GM19455 (cell line): ENCODE results near the gene CDC14A.
"Not testable (repeated sequence)": the region's sequence is repeated elsewhere in the genome, so short reads cannot be mapped to it uniquely, and the experiment has no call there.

Source experiments
- ATAC-seq: cut with Tn5 transposase; IDR thresholded peaks from one replicate; pipeline ENCODE4 v1.9.1; 2021; ENCODE audit not compliant: unreplicated experiment

Gene CDC14A

DNA sequence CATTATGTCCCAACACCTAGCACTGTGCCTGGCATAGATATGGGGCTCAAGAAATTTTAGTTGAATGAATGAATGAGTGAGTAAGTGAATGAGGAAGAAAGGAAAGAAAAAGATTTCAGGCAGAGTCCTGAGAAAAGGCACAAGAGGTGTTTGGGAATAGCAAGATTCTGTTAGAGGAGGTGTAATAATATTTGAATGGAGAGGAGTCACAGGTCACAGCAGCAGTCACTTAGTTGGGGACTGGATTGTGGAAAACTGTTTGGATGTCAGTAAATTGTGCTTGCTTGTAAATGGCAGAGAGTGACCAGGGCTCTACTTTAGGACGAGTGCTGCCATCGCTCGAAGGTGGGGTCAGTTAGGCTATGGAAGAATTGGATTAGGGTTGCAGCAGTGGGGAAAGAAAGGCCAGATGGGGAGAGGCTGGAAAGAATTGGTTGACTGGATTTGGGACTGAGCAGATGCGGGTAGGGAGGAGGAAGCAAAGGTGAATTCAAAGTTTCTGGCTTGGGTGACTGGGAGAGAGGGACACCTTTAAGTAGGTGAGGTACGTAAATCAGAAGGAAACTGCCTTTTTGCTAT is 9.3 kb downstream of the CDC14A start:
- ATAC-seq: no peak

DNA sequence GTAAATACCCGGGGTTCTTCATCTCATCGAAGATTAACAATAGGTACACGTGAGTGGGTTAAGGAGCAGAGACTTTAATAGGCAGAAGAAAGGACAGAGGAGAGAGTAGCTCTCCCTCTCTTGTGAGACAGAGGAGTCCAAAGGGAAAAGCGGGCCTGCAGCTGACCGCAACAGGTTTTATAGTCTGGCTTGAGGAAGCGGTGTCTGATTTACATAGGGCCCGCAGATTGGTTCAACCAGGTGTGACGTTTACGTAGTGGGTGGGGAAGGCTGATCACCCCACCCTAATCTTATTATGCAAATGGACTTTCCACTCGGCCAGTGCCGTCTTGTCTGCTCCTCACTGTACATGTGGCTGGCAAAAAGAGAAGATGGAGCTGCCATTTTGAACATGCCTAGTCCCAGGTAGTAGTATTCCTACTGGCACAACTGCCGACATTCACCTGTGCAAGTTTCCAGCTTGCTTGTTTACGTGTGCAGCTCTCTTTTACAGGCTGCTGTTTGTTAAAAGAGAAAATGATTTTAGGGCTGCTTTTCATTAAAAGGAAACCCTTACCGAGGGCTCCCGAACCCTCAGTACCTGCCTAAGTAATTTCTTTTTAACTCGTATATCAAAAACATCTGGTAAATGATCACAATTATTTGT is 10.6 kb downstream of the CDC14A start:
- ATAC-seq: no peak

DNA sequence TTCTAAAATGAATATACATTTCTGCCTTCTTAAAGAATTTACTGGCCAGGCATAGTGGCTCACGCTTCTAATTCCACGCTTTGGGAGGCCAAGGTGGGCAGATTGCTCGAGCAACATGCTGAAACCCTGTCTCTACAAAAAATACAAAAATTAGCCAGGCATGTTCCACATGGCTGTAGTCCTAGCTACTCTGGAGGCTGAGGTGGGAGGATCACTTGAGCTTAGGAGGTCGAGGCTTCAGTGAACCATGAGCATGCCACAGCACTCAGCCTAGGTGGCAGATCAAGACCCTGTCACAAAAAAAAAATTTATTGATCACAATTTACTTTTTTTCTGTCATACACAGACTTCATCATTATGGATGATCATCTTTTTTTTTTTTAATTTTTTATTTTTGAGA is 11.5 kb downstream of the CDC14A start:
- no peak for ATAC-seq

DNA sequence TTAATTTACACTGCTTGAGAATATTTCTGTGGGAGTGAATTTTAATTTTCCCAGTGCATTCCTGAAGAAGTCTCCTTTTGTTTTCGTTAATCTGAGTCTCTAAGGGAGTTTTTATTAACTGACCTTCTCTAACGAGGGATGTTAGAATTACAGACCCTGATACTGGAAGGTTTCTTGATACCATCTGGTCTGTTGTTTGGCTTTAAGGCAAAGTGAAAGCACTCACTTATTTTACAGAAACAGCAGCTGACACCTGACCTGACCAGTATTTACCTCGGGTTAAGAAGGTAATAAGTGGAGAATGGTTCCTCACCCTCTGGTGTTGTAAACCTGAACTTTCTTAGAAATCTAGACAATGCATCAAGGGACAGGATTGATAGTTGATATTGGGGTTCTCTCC is 12.4 kb downstream of the CDC14A start:
- no peak for ATAC-seq

DNA sequence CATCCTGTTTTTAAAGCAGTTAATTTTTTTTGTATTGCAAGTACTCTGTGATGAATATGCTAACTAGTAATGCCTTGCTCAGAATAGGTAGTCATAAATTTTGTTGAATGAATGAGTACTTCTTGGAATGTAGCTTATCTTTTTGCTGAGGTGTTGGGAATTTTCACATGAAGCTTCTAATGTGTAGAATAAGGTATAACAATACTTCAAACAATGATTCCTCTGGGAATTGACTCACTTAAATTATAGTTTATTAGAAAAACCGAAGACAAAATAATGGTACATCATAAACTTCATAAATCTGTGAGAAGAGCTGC is 13.9 kb downstream of the CDC14A start:
- no peak for ATAC-seq

DNA sequence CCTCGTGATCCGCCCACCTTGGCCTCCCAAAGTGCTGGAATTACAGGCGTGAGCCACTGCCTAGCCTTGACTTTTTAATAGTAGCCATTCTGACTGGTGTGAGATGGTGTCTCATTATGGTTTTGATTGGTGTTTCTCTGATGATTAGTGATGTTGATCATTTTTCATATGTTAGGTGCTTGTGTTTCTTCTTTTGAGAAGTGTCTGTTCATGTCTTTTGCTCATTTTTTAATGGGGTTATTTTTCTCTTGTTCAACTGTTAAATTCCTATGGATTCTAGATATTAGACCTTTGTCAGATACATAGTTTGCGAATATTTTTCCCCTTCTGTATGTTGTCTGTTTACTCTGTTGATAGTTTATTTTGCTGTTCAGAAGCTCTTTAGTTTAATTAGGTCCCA is 17.0 kb downstream of the CDC14A start:
- ATAC-seq: not testable (repeated sequence)

DNA sequence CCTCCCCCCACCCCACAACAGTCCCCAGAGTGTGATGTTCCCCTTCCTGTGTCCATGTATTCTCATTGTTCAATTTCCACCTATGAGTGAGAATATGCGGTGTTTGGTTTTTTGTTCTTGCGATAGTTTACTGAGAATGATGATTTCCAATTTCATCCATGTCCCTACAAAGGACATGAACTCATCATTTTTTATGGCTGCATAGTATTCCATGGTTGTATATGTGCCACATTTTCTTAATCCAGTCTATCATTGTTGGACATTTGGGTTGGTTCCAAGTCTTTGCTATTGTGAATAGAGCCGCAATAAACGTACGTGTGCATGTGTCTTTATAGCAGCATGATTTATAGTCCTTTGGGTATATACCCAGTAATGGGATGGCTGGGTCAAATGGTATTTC is 21.6 kb downstream of the CDC14A start:
- ATAC-seq: not testable (repeated sequence)

DNA sequence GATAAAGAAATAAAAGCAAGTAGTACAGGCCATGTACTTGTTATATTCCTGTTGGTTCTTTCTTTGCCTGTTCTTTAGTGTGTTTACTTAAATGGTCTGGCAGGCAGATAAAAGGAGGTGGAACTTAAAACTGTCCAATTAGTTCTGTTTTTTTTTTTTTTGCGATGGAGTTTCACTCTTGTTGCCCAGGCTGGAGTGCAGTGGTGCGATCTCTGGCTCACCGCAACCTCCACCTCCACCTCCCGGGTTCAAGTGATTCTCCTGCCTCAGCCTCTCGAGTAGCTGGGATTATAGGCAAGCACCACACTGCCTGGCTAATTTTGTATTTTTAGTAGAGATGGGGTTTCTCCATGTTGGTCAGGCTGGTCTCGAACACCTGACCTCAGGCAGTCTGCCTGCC is 24.6 kb downstream of the CDC14A start:
- ATAC-seq: not testable (repeated sequence)

DNA sequence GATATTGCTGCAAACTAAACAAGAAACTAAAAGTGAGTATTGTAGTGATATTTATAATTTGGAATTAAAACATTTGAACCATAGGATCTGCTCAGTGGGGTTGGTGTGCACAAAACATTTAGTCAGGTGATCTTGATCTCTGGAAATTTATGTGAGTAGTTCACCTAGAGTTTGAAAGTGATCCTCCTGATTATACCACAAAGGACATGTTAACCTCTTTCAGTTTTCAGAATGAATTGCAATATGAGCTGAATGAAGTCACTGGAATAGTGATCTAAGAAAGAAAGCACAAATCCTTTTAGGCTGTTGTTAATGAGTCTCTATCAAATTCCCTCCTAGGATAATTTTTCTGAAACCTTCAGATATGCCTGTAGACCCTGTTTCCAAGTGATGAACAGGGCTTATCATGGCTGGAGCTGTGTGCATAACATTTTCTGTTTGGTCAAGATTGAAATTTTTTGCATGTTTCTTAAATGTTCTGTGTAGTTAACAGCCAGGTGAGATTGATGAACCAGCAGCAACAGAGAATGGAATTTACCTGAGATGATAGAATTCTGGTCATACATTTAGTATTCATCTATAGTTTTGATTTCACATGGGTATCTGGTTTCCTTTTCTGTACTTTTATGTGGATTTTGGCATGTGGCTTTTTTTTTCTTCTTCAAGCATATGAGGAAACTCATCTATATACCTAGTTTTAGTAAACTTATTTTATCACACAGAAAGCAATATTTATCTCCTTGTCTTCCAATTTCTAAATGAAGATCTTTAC is 25.5 kb downstream of the CDC14A start:
- peak; percentile 91 for ATAC-seq

DNA sequence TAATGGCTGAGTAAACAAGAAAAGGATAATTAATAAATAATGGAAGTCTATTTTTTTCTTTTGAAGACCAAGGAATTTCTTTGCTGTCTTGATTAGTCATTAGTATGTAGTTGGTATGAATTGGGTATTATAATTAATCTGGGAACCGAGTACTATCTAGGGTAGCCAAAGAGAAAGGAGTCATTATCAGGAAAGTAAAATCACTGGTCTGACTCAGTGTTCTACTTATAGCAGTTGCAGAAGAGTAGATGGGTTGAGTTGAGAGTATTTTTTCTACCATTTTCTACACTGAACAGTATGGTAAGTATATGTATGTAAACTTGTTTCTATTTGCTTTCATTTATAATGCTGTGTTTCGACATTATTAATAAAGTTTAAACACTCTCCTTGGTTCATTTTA is 26.6 kb downstream of the CDC14A start:
- ATAC-seq: no peak

DNA sequence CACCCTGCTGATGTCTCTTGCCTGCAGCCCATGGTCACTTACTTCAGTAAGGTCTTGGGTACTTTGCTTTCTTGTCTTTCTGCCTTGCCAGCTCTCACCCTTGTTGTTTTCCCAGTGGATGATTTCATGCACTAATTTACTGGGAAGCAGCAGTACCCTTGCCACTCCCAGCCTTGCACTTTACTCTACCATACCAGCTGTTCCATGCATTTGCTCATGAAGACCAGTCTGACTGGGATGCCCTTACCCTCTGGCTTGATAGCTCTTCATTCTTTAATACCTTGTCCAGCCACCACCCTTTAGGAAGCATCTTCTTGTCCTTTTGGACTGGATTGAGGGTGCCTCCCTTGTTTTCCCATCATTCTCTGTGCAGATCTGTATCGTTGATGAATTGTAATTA is 28.3 kb downstream of the CDC14A start:
- no peak for ATAC-seq

DNA sequence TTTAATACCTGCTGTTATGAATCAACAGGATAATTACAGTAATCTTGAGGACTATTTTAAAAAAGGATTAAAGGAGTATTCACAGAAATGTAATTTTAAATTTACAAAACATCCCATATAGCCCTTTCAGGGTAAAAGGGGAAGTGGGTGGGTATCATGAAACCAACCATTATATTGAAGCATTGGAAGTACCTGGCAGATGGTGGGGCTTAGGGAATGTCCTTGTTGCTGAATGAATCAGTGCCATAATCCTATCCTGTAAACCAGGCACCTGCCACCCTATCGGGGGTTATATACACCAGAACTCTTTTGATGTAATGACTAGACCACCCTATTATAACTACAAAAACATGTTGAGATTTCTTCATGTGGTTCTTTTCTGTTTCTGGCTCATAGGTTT is 30.4 kb downstream of the CDC14A start:
- ATAC-seq: no peak

DNA sequence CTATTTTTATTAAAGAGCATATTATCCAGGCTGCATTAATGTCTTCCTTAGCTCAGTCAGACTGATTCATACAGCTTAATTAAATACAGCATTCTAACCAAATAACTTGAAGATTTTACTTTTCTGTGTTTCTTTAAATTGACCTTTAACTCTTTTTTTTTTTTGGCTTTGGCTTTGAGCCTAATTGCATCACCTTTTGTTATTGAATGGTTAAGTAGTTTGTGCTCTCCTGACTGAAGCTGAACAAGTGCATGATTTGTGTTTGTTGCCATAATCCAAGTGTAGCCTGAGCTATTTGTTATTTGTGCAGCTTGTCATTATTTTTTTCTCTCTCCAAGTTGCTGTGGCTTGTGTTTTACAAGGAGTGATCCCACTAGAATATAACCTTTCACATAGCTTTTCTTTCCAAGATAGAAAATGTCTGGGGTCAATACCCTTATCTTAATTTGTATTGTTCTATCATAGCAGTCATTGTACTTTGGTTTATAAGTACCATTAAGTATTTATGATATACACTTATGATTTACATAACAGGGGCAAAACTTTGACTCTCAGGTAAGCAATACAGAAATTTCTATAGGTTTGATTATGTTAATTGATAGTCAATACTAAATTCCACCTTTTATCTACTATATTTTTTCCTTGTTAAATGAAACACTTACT is 31.6 kb downstream of the CDC14A start:
- no peak for ATAC-seq

DNA sequence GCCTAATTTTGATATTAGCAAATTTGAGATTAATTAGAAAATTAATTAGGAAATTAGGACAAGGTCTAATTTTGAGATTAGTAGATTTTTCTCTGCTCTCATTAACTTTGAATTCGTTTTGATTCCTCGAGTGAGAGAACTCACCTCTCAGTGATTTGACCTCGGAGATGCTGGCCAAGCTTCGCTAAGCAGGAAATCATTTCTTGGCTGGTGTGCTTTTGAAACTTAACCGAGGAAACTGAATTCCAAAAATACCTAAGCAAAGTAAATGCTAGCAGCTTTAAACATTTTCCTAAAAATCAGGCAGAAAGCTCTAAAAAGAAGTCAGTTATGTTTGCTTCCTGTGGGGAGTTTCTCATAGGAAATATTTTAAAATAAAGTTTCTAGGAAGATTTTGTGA is 34.9 kb downstream of the CDC14A start:
- ATAC-seq: no peak

DNA sequence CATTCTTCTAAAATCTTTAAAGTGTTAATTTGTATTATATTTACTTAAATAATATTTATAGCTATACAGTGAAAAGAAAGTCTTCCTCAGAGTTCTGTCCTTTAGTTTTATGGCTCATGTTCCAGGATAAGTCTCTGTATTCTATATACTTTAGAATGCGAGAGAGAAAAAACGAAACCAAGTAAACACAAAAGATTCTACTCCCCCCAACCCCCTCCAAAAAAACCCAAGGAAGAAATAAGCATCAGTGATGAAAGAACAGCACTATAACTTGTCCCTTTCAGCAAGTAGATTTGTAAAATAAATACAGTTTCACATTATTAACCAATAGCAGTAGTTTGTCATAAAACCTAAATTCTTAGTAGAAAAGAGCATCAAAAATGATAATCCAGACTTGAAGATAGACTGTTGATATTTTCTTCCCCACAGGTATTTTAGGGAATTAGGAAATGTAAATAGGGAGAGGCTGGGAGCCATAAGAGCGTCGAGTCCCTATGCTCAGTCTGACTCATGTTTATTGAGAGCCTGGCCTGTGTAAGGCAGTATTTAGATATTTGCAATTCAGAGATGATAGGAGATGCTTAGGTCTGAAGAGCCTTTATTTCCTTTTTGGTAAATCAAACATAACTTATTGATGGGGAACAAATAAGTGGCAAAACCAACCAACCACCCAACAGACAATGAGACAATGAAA is 35.5 kb downstream of the CDC14A start:
- no peak for ATAC-seq

DNA sequence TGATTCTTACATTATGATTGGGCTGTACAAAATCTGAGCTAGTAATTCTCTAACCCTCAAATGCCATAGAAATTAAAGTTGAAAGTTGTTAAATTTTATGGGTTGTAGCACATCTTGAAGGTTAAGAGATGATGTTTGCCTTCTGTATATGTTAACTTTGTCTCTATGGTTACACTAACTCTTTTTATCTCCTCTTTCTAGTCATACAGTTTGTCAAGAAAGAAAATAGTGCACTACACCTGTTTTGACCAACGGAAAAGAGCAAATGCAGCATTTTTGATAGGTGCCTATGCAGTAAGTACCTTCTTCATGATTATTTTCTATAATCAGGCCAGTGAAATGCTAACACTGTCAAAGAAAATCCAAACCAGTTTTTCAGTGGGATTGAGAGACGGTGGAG is 38.2 kb downstream of the CDC14A start:
- no peak for ATAC-seq

DNA sequence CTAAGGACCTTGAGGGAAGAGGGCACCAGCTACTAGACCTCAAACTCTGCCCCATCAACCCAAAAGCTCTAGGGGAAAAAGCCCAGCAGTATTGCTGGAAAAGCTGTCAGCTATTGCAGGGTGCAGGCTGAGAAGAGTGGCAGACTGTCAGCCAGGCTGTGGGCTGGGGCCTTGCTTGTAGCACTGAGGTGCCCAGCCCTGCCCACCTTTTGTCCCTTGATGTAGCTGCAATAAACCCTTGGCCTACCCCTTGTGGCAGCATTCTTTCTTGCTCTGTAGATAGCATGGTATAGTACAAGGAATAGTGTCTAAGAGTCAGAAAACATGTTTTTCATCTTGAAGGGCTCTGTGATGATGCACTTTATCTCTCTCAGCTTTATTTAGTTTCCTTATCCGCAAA is 39.4 kb downstream of the CDC14A start:
- ATAC-seq: no peak

DNA sequence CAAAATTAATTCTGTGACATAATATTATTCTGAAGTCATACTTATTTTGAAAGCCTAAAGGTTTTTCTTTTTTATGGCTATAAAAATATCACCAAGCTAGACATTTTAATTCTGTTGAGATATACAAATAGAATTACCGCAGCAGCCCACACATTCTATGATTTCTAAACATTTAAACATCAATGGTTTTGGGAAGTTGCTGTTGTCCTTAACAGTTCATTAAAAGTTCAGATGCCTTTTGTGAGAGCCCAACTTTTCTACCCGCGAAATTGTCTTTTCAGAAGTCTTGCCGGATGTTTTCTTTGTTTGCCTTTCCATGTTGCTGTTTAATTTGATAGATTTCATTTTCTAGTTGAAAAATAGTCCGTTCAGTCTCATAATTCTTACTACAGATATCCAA is 40.5 kb downstream of the CDC14A start:
- ATAC-seq: no peak

DNA sequence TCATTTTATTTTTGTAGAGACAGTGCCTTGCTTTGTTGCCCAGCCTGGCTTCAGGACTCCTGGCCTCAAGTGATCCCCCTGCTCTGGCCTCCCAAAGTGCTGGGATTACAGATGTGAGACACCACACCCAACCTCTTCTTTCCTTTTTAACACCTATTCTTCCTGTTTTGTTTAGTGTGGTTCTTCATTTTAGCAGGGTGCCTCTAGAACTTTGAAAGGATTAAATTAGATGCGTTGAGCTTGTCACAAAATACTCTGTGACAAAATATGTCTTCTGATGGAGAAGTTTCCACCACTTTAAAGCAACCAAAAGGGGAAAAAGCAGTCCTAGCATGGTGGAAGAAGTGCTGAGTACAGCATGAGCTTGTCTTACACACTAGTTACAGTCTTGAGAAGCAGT is 42.0 kb downstream of the CDC14A start:
- no peak for ATAC-seq

DNA sequence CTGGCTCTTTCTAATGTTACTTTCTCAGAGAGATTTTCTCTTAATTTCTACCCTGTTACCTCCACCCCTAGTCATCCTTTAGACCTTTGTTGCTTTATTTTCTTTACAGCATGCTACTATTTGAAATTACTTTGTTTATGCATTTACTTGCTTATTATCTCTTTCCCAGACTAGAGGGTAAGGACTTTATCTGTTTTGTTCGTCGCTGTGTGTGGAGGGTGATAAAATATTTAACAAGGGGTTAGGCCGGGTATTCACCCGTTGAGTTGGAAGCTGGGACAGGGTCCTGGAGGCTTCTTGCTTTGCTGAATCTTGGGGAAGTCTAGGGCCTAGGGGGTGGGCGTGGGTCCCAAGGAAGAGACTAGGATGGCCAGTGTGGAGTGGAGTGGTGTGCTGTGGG is 43.6 kb downstream of the CDC14A start:
- ATAC-seq: no peak

DNA sequence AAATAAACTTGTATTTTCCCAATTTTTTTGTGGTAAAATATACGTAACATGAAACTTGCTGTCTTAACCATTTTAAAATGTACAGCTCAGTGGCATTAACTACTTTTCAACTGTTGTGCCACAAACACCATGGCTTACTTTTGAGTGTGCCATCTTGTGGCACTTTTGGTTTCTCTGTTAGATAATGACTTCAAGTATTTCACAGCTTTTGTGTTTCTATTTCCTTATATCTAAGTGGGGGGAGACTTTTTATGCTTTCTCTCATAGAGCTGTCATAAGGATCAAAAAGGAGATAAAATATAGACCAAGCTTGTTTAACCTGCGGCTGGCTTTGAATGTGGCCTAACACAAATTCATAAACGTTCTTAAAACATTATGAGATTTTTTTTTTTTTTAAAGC is 44.3 kb downstream of the CDC14A start:
- ATAC-seq: no peak

DNA sequence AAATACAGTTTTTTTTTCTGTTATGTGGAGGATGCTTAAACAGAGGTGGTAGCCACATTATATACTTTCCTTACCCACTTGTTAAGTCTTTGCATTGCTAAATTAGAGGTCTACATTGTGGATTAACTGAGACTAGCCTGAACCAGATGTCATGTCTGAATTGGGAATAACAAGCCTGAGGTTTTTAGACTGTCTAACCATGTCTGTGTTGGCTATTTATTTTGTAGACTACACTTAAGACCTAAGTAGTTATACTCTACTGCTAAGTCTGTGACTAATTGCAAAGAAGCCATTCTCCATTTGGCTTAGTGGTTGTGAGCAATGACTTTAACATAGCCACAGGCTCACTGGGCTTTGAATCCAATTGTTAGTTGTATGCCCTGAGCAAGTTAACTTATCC is 45.4 kb downstream of the CDC14A start:
- no peak for ATAC-seq
